GM18861 (cell line): Measurements from ENCODE around the gene ASTL.

Source experiments
- ATAC-seq: cut with Tn5 transposase; IDR thresholded peaks from one replicate; pipeline ENCODE4 v1.9.1; 2021; ENCODE audit not compliant: unreplicated experiment

Gene ASTL

DNA sequence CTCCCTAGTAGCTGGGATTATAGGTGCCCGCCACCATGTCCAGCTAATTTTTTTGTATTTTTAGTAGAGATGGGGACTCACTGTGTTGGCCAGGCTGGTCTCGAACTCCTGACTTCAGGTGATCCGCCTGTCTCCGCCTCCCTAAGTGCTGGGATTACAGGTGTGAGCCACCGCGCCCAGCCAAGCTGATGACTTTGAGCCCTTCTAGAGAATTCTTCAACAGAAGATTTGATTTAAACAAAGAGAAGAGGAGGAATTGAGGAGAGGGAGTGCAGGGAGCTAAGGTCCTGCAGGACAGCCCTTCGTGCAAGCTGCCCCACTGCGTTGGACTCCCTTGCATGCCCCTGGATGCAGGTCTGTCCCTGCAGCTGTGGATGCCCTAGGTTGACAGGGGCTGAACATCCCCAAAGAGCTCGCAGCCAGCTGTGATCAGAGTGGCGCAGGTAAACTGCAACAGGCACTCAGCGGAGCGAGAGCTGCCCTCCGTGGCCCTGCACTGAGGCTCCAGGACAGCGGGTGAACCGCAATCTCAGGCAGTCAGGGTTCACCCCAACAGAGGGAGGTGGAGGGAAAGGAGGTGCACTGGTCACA is 35.6 kb downstream of the ASTL start:
- no peak for ATAC-seq

GRCh38 chr2:96100893-96101304 is 37.4 kb downstream of the ASTL start:
- ATAC-seq = no peak

DNA sequence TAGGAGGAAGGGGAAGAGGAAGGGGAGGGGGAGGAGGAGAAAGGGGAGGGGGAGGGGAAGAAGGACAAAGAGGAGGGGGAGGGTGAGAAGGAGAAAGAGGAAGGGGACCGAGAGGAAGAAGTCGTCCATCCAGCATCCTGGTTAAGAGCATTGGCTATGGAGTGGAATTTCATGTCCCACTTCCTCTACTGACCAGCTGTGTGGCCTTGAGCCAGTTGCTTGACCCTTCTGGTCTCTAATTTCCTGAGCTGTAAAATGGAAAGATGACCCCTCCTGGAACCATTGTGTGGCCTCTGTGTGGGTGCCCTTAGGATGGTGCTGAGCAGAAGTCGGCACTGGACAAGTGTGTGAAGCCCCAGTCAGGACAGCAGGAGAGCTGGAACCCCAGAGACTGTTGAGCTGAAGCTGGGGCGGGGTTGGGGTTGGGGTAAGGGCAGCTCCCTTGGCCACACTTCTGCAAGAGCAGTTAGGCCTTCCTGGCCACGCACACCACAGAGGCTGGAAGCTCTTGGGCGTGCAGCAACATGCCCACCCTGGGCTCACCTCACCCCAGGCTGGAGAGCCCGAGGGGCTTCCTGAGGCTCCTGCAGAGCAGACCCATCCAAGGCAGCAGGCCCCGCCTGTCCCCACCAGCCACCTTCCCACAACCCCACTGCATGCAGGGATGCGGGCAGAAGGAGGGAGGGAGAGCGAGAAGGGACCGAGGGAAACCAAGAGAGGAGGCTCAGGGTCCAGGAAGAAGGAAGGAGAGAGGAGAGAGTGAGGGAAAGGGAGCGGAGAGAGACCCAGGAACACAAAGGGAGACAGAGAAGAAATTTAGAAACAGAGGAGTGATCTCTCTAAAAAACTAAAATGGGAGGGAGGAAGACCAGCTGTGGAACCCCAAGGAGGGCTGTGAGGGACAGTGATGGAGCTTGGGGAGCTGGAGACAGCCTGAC is 38.2 kb downstream of the ASTL start:
- no peak for ATAC-seq

DNA sequence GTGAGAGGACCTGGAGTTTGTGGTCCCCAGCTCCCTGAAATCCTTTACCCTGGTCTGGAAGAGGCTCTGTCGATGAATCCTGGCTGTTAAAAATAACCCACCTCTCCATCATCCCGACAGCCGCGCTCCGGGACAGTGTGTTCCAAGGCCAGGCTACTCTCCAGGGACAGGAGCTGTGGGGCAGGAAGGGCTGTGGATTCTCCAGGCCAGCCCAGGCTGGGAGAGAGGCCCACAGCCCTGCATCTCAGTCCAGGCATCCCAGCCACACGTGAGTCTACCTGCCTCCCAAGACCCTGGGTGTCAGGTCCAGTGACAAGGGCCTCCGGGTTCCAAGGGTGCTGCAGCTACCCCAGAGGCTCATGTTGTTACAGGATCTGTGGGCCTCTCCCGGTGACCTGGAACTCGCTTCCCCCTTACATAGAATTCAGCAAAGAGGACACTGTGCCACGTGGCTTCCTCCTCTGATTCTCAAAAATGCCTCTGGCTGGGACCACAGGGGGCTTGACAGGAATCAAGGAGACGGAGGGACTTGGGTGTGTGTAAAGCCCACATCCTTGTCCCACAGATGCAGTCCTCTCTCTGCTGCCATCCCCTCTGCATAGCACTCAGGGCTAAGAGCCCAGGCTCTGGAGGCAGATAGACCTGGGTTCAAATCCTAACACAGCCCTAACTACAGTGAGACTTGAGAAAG is 39.3 kb downstream of the ASTL start:
- ATAC-seq = no peak

- ATAC-seq = no peak
Observed at GRCh38 chr2:96097951-96098823, 40.1 kb downstream of the ASTL start.

GRCh38 chr2:96097441-96097840 is 40.9 kb downstream of the ASTL start:
- no peak for ATAC-seq

DNA sequence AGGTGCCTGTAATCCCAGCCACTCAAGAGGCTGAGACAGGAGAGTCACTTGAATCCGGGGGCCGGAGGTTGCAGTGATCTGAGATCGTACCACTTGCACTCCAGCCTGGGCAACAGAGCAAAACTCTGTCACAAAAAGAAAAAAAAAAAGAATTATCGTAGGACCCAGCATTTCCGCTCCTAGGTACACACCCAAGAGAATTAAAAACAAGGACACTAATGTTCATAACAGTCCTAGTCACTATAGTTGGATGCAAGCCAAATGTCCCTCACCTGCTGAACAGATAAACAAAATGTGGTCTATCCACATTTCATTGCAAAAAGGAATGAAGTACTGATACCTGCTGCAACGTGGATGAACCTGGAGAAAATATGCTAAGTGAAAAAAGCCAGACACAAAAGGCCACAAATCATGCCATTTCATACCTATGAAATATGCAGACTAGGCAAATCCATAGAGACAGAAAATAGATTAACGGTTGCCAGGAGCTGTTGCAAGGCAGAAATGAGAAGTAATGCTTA is 43.1 kb downstream of the ASTL start:
- ATAC-seq = no peak

- ATAC-seq = no peak
Observed at GRCh38 chr2:96093528-96093927, 44.8 kb downstream of the ASTL start.

GRCh38 chr2:96092951-96093350 is 45.4 kb downstream of the ASTL start:
- ATAC-seq = no peak

- no peak for ATAC-seq
Observed at GRCh38 chr2:96092573-96092877, 45.8 kb downstream of the ASTL start.

- ATAC-seq = no peak
Observed at GRCh38 chr2:96091711-96092572, 46.4 kb downstream of the ASTL start.

- no peak for ATAC-seq
Observed at GRCh38 chr2:96091141-96091710, 47.1 kb downstream of the ASTL start.

GRCh38 chr2:96090196-96090926 is 47.9 kb downstream of the ASTL start:
- ATAC-seq = no peak

- ATAC-seq = no peak
Observed at GRCh38 chr2:96089356-96090195, 48.7 kb downstream of the ASTL start.

DNA sequence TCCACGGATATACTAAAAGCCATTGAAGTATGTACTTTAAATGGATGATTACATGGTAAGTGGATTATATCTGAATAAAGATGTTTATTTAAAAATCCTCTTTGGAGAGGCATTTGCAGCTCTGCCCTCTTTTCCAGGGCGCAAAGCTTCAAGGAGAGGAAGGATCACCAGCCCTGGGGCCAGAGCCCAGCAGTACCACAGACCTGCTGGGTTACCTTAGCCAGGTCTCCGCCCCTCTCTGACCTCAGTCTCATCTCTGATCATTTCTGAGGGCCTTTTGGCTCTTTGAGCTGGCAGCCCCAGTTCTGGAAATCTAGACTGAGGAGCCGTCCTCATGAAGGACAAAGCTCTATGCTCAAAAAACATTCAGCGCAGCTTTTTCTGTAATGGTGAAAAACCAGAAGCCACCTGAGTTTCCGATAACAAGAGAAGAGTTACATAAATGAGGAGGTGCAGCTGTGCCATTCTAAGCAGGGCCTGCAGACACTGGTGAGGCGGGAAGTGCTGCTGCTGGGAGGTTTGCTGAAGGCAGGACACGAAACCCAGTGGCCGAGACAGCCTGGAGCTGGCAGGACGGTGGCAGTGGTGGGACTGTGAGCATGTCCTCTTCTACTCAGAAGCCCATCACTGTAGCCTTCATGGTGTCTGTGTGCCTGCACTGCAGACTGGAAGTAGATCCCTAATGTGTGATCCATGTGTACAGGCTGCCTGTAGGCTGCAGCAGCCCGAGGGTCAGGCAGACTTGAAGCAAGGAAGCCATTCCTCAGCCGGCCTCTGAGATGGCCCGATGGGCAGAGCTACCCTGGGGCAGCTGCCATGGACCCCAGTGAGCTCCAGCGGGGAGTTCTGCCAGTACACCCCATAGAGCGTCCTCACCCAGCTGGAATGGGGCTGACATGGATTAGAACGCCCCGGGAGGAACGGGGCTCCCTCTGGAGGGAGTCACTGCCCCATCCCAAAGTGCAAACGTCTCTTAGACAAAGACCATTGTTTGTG is 49.7 kb downstream of the ASTL start:
- ATAC-seq = no peak

DNA sequence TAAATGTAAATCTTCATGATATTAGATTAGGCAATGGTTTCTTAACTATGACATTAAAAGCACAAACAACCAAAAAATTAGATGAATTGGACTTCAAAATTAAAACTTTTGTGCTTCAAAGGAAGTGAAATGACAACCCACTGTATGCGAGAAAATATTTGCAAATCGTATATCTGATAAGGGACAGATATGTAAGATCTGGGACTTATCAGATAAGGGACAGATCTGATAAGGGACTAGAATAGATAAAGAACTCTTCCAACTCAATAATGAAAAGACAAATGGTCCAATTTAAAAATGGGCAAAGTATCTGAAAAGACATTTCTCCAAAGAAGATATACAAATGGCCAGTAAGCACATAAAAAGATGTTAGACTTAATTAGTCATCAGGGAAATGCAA is 51.2 kb downstream of the ASTL start:
- ATAC-seq = no peak
